H1 (cell line): ENCODE data around the gene TNFSF12. TPM values are rescaled to one million over a fixed set of nuclear protein-coding genes. Genes with fewer than 3 reads are reported as not detected.

ENCODE experiments used
- CTCF ChIA-PET: fragments of 300-600 bp; sonication (Branson Sonifier 250); formaldehyde crosslinking; loops from one replicate; lab custom pipeline; 2021; ENCODE audit not compliant: partially characterized antibody; lab: Charles Lee
- POLR2A ChIA-PET: fragments of 300-600 bp; sonication (Branson Sonifier 250); formaldehyde crosslinking; loops from one replicate; lab custom pipeline; 2021; ENCODE audit warnings: inconsistent platforms; ENCODE audit not compliant: partially characterized antibody; lab: Charles Lee
- DNase-seq, 2 experiments: peaks; one replicate each; pipeline versions ENCODE4 v3.0.0 to v3.0.0-alpha.2; 2010 to 2022; ENCODE audit warnings: low spot score in 2 of 2, low read depth in 1 of 2, mixed read lengths in 1 of 2
- FAIRE-seq: peaks from 2 replicates; lab custom pipeline; 2011; peaks lifted over from hg19 to GRCh38; lab: Jason Lieb, UNC
- H2AFZ ChIP-seq: 2 replicates; pipeline ENCODE4 v1.8.1; 2012; ENCODE audit warnings: low read length, inconsistent platforms
- H2AK5ac ChIP-seq: 2 replicates; pipeline ENCODE4 v1.6.1; 2013; ENCODE audit warnings: low read depth, low read length
- H2BK120ac ChIP-seq: replicated peaks from 2 replicates; pipeline ENCODE3; 2013; ENCODE audit warnings: low read depth, low read length, inconsistent platforms
- H2BK12ac ChIP-seq: 2 replicates; pipeline ENCODE4 v1.6.1; 2013; ENCODE audit warnings: low read depth, low read length
- H2BK15ac ChIP-seq: 2 replicates; pipeline ENCODE4 v1.6.1; 2013; ENCODE audit warnings: low read length
- H2BK20ac ChIP-seq: 2 replicates; pipeline ENCODE4 v1.6.1; 2013; ENCODE audit warnings: low read length
- H2BK5ac ChIP-seq: 2 replicates; pipeline ENCODE4 v1.6.1; 2013; ENCODE audit warnings: low read depth, low read length
- H3K14ac ChIP-seq: 2 replicates; pipeline ENCODE4 v1.6.1; 2013; ENCODE audit warnings: inconsistent platforms; ENCODE audit not compliant: insufficient read length
- H3K18ac ChIP-seq: 2 replicates; pipeline ENCODE4 v1.6.1; 2013; ENCODE audit warnings: low read length; ENCODE audit errors: extremely low read depth
- H3K23ac ChIP-seq: 2 replicates; pipeline ENCODE4 v1.6.1; 2013; ENCODE audit warnings: inconsistent platforms; ENCODE audit not compliant: insufficient read length
- H3K23me2 ChIP-seq: 2 replicates; pipeline ENCODE4 v1.6.1; 2013; ENCODE audit warnings: low read depth, low read length
- H3K27ac ChIP-seq: 2 replicates; pipeline ENCODE4 v1.6.1; 2011; ENCODE audit warnings: low read depth, low read length, inconsistent platforms
- H3K27me3 ChIP-seq, 4 experiments: replicated peaks in 1 of 4; 1 replicate in 1 of 4; 2 replicates in 3 of 4; pipeline versions ENCODE4 v1.6.1 to v1.8.1; 2011 to 2013; ENCODE audit warnings: low read length in 3 of 4, mild to moderate bottlenecking in 3 of 4, inconsistent platforms in 2 of 4, mixed read lengths in 2 of 4, moderate library complexity in 1 of 4; ENCODE audit not compliant: control insufficient read depth in 3 of 4, insufficient read depth in 3 of 4; ENCODE audit errors: extremely low read depth in 1 of 4
- H3K36me3 ChIP-seq, 4 experiments: 2 replicates each; pipeline versions ENCODE4 v1.6.1 to v1.8.1; 2011 to 2013; ENCODE audit warnings: mild to moderate bottlenecking in 4 of 4, low read length in 3 of 4, moderate library complexity in 2 of 4, control low read depth in 1 of 4, inconsistent platforms in 1 of 4; ENCODE audit not compliant: insufficient read depth in 4 of 4, control insufficient read depth in 2 of 4
- H3K4ac ChIP-seq: replicated peaks from 2 replicates; pipeline ENCODE3; 2013; ENCODE audit warnings: low read length, low read depth, mixed read lengths, inconsistent platforms; ENCODE audit not compliant: insufficient read length
- H3K4me1 ChIP-seq, 4 experiments: replicated peaks in 1 of 4; 1 replicate in 1 of 4; 2 replicates in 3 of 4; pipeline versions ENCODE4 v1.6.1 to v1.8.1; 2011 to 2013; ENCODE audit warnings: low read length in 3 of 4, inconsistent platforms in 2 of 4, mixed read lengths in 1 of 4; ENCODE audit not compliant: insufficient read depth in 4 of 4, control insufficient read depth in 3 of 4
- H3K4me2 ChIP-seq, 2 experiments: 2 replicates each; pipeline versions ENCODE4 v1.6.1 to v1.8.1; 2011 to 2013; ENCODE audit warnings: low read depth in 2 of 2, low read length in 2 of 2, control low read depth in 1 of 2, inconsistent platforms in 1 of 2, mild to moderate bottlenecking in 1 of 2; ENCODE audit not compliant: insufficient read depth in 1 of 2
- H3K4me3 ChIP-seq, 4 experiments: fragments of 200-600, 300-600 bp in 1 of 4; sonication (generic), shearing (Covaris generic), sonication (Bioruptor Twin) in 1 of 4; 2 replicates each; pipeline versions ENCODE4 v1.5.1 to v1.8.1; 2011 to 2016; ENCODE audit warnings: low read length in 4 of 4, low read depth in 3 of 4, control low read depth in 2 of 4, inconsistent platforms in 2 of 4, mild to moderate bottlenecking in 2 of 4, mixed read lengths in 1 of 4, moderate library complexity in 1 of 4; ENCODE audit not compliant: insufficient read depth in 2 of 4; ENCODE audit errors: extremely low read depth in 1 of 4
- H3K56ac ChIP-seq: replicated peaks from 2 replicates; pipeline ENCODE3; 2013; ENCODE audit warnings: low read depth, mild to moderate bottlenecking, mixed read lengths, low read length, inconsistent platforms; ENCODE audit not compliant: insufficient read length
- H3K79me1 ChIP-seq: 2 replicates; pipeline ENCODE4 v1.6.1; 2013; ENCODE audit warnings: low read depth, low read length, control low read depth
- H3K79me2 ChIP-seq, 2 experiments: 2 replicates each; pipeline versions ENCODE4 v1.6.1 to v1.8.1; 2012 to 2013; ENCODE audit warnings: low read length in 2 of 2, mild to moderate bottlenecking in 2 of 2, inconsistent platforms in 1 of 2; ENCODE audit not compliant: insufficient read depth in 2 of 2, control insufficient read depth in 1 of 2
- H3K9ac ChIP-seq, 4 experiments: replicated peaks in 1 of 4; 1 replicate in 1 of 4; 2 replicates in 3 of 4; pipeline versions ENCODE4 v1.6.1 to v1.8.1; 2011 to 2013; ENCODE audit warnings: low read depth in 3 of 4, low read length in 3 of 4, control low read depth in 2 of 4, mild to moderate bottlenecking in 2 of 4, moderate library complexity in 2 of 4, inconsistent platforms in 1 of 4; ENCODE audit errors: extremely low read depth in 1 of 4
- H3K9me3 ChIP-seq, 2 experiments: 2 replicates each; pipeline versions ENCODE4 v1.6.1 to v1.8.1; 2012 to 2013; ENCODE audit warnings: mild to moderate bottlenecking in 2 of 2, moderate library complexity in 2 of 2, control low read depth in 1 of 2, inconsistent platforms in 1 of 2, low read depth in 1 of 2, low read length in 1 of 2, mixed read lengths in 1 of 2; ENCODE audit not compliant: insufficient read depth in 2 of 2
- H4K20me1 ChIP-seq, 2 experiments: replicated peaks in 1 of 2; 2 replicates each; pipeline versions ENCODE3 to v1.8.1; 2011 to 2013; ENCODE audit warnings: inconsistent platforms in 2 of 2, low read length in 2 of 2, mild to moderate bottlenecking in 1 of 2; ENCODE audit not compliant: insufficient read depth in 2 of 2, control insufficient read depth in 1 of 2
- H4K5ac ChIP-seq: 2 replicates; pipeline ENCODE4 v1.6.1; 2013; ENCODE audit warnings: low read length, low read depth, mixed read lengths, inconsistent platforms; ENCODE audit not compliant: insufficient read length
- H4K8ac ChIP-seq: 2 replicates; pipeline ENCODE4 v1.8.0; 2013; ENCODE audit warnings: mild to moderate bottlenecking, moderate library complexity, low read length, inconsistent platforms; ENCODE audit not compliant: insufficient read depth; ENCODE audit errors: extremely low read depth
- H4K91ac ChIP-seq: replicated peaks from 2 replicates; pipeline ENCODE3; 2013; ENCODE audit warnings: low read length, mixed read lengths, inconsistent platforms; ENCODE audit not compliant: insufficient read length
- BCL11A ChIP-seq, 2 experiments: IDR thresholded peaks; one replicate each; pipeline ENCODE4 v1.6.1; 2011; ENCODE audit warnings: low read depth in 2 of 2, low read length in 2 of 2, mild to moderate bottlenecking in 2 of 2
- BRCA1 ChIP-seq: IDR thresholded peaks from 2 replicates; pipeline ENCODE4 v1.6.1; 2012; ENCODE audit warnings: low read depth, low read length, improper control_type of control experiment
- EZH2 ChIP-seq: fragments of 200-600 bp; sonication (generic); IDR thresholded peaks from 2 replicates; pipeline ENCODE4 v1.7.1; 2012; ENCODE audit warnings: low read depth, mild to moderate bottlenecking, moderate library complexity, low read length, inconsistent platforms; ENCODE audit not compliant: severe bottlenecking
- GABPA ChIP-seq: IDR thresholded peaks from 2 replicates; pipeline ENCODE4 v1.6.1; 2011; ENCODE audit warnings: mild to moderate bottlenecking, low read length, moderate library complexity, borderline replicate concordance; ENCODE audit not compliant: insufficient read depth
- JUND ChIP-seq: IDR thresholded peaks from 2 replicates; pipeline ENCODE4 v1.6.1; 2011; ENCODE audit warnings: mild to moderate bottlenecking, improper control_type of control experiment, low read length
- KDM1A ChIP-seq: fragments of 200-600, 300-600 bp; sonication (generic); IDR thresholded peaks from 2 replicates; pipeline ENCODE4 v1.7.1; 2016; ENCODE audit warnings: mild to moderate bottlenecking, low read length, borderline replicate concordance
- NRF1 ChIP-seq: IDR thresholded peaks from 2 replicates; pipeline ENCODE4 v1.6.1; 2011; ENCODE audit warnings: mild to moderate bottlenecking, low read depth, low read length, improper control_type of control experiment
- POU5F1 ChIP-seq: IDR thresholded peaks from 2 replicates; pipeline ENCODE4 v1.6.1; 2011; ENCODE audit warnings: low read depth, mild to moderate bottlenecking, low read length, moderate library complexity
- RAD21 ChIP-seq, 2 experiments: IDR thresholded peaks in 1 of 2; conservative IDR thresholded peaks in 1 of 2; 2 replicates each; pipeline ENCODE4 v1.6.1; 2011; ENCODE audit warnings: low read depth in 2 of 2, low read length in 2 of 2, improper control_type of control experiment in 1 of 2, inconsistent platforms in 1 of 2, mild to moderate bottlenecking in 1 of 2, moderate library complexity in 1 of 2
- SIX5 ChIP-seq: IDR thresholded peaks from 2 replicates; pipeline ENCODE4 v1.6.1; 2011; ENCODE audit warnings: mild to moderate bottlenecking, low read depth, low read length
- SP1 ChIP-seq: IDR thresholded peaks from 2 replicates; pipeline ENCODE4 v1.6.1; 2011; ENCODE audit warnings: low read depth, low read length
- TAF1 ChIP-seq: IDR thresholded peaks from 2 replicates; pipeline ENCODE4 v1.6.1; 2011; ENCODE audit warnings: mild to moderate bottlenecking, low read depth, low read length
- TBP ChIP-seq: IDR thresholded peaks from 2 replicates; pipeline ENCODE4 v1.6.1; 2011; ENCODE audit warnings: low read depth, low read length, improper control_type of control experiment
- TEAD4 ChIP-seq: IDR thresholded peaks from 2 replicates; pipeline ENCODE4 v1.6.1; 2012; ENCODE audit warnings: low read depth, low read length, inconsistent platforms, mixed read lengths
- WGBS, 2 experiments: shearing (Covaris generic) in 1 of 2; methylation state at CpG; one replicate each; pipeline versions ENCODE4 v1.1.6 to v1.1.7; 2013 to 2015; ENCODE audit warnings: low lambda C conversion rate in 2 of 2, mixed read lengths in 2 of 2, inconsistent platforms in 1 of 2, low coverage in 1 of 2, missing lambda C conversion rate in 1 of 2; ENCODE audit not compliant: insufficient replicate concordance in 2 of 2, insufficient coverage in 1 of 2, insufficient read length in 1 of 2; ENCODE audit errors: extremely low coverage in 1 of 2, missing lambda C conversion rate in 1 of 2; 5-methylcytosine and 5-hydroxymethylcytosine counted together
- polyA plus RNA-seq, 7 experiments: library from polyadenylated mRNA; depleted of rRNA in 3 of 7; stranded (reverse) in 5 of 7; unstranded in 2 of 7; fragments of >200 nt in 5 of 7; fragments of 200-250 nt in 2 of 7; gene quantifications; 1 replicate in 5 of 7; 2 replicates in 1 of 7; 4 replicates in 1 of 7; pipeline versions ENCODE4 v1.2.1 to v1.2.3, GENCODE V29; 2011 to 2013; ENCODE audit warnings: missing spikeins in 2 of 7, mixed read lengths in 2 of 7
- total RNA-seq: library from RNA; stranded (reverse); fragmentation: NEBNext Ultra II Directional; extraction: Animal tissue kit (Norgen Biotek cat#: 25700); gene quantifications from 2 replicates; pipeline ENCODE4 v1.2.1, GENCODE V29; 2021

The TNFSF12 gene
- total and polyA plus RNA-seq, 2 of the 8 experiments (the other 6 are each of a cell fraction or from before 2014, with no cell fraction given): 7.2 to 9.6 TPM

- Histone ChIP-seq H3K4me2 (no peak overlapping the region), H3K9me3 (peaks cover 0 to 4% of the 10 kb centered on the region in 2 experiments; a peak in 1 of 4 replicates), H3K23ac (no peak overlapping the region), H3K23me2 (no peaks in the 10 kb centered on the region), H4K20me1 (no peaks in the 10 kb centered on the region), H2BK15ac (no peak overlapping the region), H4K8ac (no peak overlapping the region), H3K79me2 (no peaks in the 10 kb centered on the region), H2BK12ac (no peak overlapping the region), H2AFZ (no peak overlapping the region), H3K9ac (no peak overlapping the region), H3K56ac (no peak overlapping the region), H3K27ac (no peak overlapping the region), H3K79me1 (no peaks in the 10 kb centered on the region), H2BK20ac (no peak overlapping the region), H3K4me1 (no peaks in the 10 kb centered on the region), H2AK5ac (no peak overlapping the region), H3K14ac (no peak overlapping the region), H2BK5ac (no peak overlapping the region), H3K4me3 (no peak overlapping the region), H4K91ac (no peak overlapping the region), H4K5ac (no peak overlapping the region), H3K36me3 (no peaks in the 10 kb centered on the region), H3K4ac (no peak overlapping the region), H2BK120ac (no peak overlapping the region), H3K18ac (no peak overlapping the region), H3K27me3 (no peaks in the 10 kb centered on the region; a peak in 1 of 7 replicates)
- POLR2A ChIA-PET: interaction anchor here (0.6 to 1.3 kb wide), 3 partner anchors 9 to 48 kb away, joined by 3 to 4 read pairs (median 3); partner anchors contain the start of gene TNFSF12
- CTCF ChIA-PET: interaction anchor here (1.2 to 3.8 kb wide), 4 partner anchors 16 to 25 kb away, joined by 3 to 14 read pairs (median 5); no protein-coding TSS in a partner anchor
- FAIRE-seq: no peak
- WGBS, 2 experiments: 76% methylated on average over 11 of the region's 11 CpGs; no CpG with 5 or more reads in 1 of the 2 experiments
- no peak for DNase-seq
- TF ChIP-seq TAF1 (no peak), TEAD4 (no peak), TBP (no peak), SP1 (no peak), BCL11A (IDR thresholded peaks at IDR 0.05; ENCODE audit: low read depth in 2 of 2, low read length in 2 of 2) (no peak), KDM1A (no peak), NRF1 (no peak), POU5F1 (no peak), GABPA (no peak), EZH2 (no peak), SIX5 (no peak), RAD21 (IDR thresholded peaks at IDR 0.05 in 1 of 2, conservative IDR thresholded peaks at IDR 0.05 in 1 of 2; ENCODE audit: low read depth in 2 of 2, low read length in 2 of 2) (no peak), JUND (no peak), BRCA1 (no peak)
These were observed 9.8 kb upstream of the TNFSF12 start for GRCh38 chr17:7538891-7539545.
